GM12878 (cell line): ENCODE results near the gene GPRC5D. TPM values are rescaled to one million over a fixed set of nuclear protein-coding genes. Genes with fewer than 3 reads are reported as not detected.

Source experiments
- BACH1 ChIP-seq: fragments of 450-650 bp; IDR thresholded peaks from 2 replicates; pipeline ENCODE4 v1.6.1; 2017; ENCODE audit warnings: mild to moderate bottlenecking, borderline replicate concordance
- BMI1 ChIP-seq: fragments of 450-650 bp; IDR thresholded peaks from 2 replicates; pipeline ENCODE4 v1.6.1; 2016; ENCODE audit warnings: mild to moderate bottlenecking, moderate library complexity, borderline replicate concordance
- ESRRA ChIP-seq: IDR thresholded peaks from 2 replicates; pipeline ENCODE4 v1.6.1; 2012; ENCODE audit warnings: mild to moderate bottlenecking, low read length, improper control_type of control experiment
- KLF5 ChIP-seq: fragments of 450-650 bp; IDR thresholded peaks from 2 replicates; pipeline ENCODE4 v1.6.1; 2014; ENCODE audit warnings: mild to moderate bottlenecking; ENCODE audit not compliant: partially characterized antibody
- NFIC ChIP-seq: IDR thresholded peaks from 2 replicates; pipeline ENCODE4 v1.6.1; 2012; ENCODE audit warnings: low read depth, mild to moderate bottlenecking, inconsistent platforms, low read length, moderate library complexity
- NFYB ChIP-seq: IDR thresholded peaks from 2 replicates; pipeline ENCODE4 v1.6.1; 2011; ENCODE audit warnings: low read depth, mild to moderate bottlenecking, low read length, improper control_type of control experiment, moderate library complexity; ENCODE audit not compliant: insufficient read depth
- POLR2AphosphoS2 ChIP-seq: IDR thresholded peaks from 2 replicates; pipeline ENCODE4 v1.6.1; 2011; ENCODE audit warnings: low read depth, mild to moderate bottlenecking, low read length, improper control_type of control experiment, moderate library complexity
- ZNF207 ChIP-seq: fragments of 450-650 bp; IDR thresholded peaks from 2 replicates; pipeline ENCODE4 v1.6.1; 2014; ENCODE audit warnings: antibody characterized with exemption, mild to moderate bottlenecking, borderline replicate concordance
- polyA plus RNA-seq, 11 experiments: library from polyadenylated mRNA; depleted of rRNA in 4 of 11; unstranded in 6 of 11; stranded (reverse) in 5 of 11; fragments of >200 nt; fragmentation: Nextera tagmentation in 4 of 11; fragmentation: Illumina TruSeq in 1 of 11; extraction: Ambion mirVana in 4 of 11; extraction: Trizol in 1 of 11; gene quantifications; 1 replicate in 1 of 11; 2 replicates in 10 of 11; pipeline versions ENCODE4 v1.2.1 to v1.2.3, GENCODE V29; 2011 to 2016; ENCODE audit warnings: inconsistent platforms in 2 of 11, missing spikeins in 2 of 11, low read depth in 1 of 11
- total RNA-seq, 4 experiments: library from RNA; depleted of rRNA in 3 of 4; stranded (reverse); fragments of >200 nt in 3 of 4; fragmentation: Illumina TruSeq in 1 of 4; extraction: Trizol in 1 of 4; gene quantifications; 2 replicates each; pipeline versions ENCODE4 v1.2.1 to v1.2.3, GENCODE V29; 2013 to 2021
- TF ChIP-seq, protein P1 (sequence below): IDR thresholded peaks from 2 replicates; pipeline ENCODE4 v1.6.1; 2011; ENCODE audit warnings: borderline replicate concordance, low read depth, mild to moderate bottlenecking, moderate library complexity, mixed read lengths, low read length; ENCODE audit not compliant: insufficient read depth; ENCODE audit errors: extremely low read length
- TF ChIP-seq, protein P2 (sequence below): fragments of 450-650 bp; formaldehyde crosslinking; IDR thresholded peaks from 2 replicates; pipeline ENCODE4 v1.4.0; 2022; ENCODE audit warnings: mild to moderate bottlenecking, moderate library complexity

Gene GPRC5D
- total and polyA plus RNA-seq, 10 of the 15 experiments (the other 5 are each of a cell fraction or from before 2014, with no cell fraction given) = 0.18 to 0.90 (median 0.37) TPM; not detected in 3

DNA sequence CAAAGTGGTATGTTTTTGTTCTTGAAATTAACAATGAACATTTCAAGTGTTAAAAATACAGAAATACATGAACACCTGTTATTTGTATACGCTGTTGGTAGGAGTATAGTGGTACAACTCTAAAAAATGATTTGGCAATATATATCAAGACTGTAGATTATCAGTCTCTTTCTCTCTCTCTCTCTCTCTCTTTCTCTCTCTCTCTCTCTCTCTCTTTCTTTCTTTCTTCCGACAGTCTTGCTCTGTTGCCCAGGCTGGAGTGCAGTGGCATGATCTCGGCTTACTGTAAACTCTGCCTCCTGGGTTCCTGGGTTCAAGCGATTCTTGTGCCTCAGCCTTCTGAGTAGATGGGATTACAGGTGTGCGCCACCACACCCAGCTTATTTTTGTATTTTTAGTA, 35.5 kb upstream of the GPRC5D start (continued):
- no peak for TF ChIP-seq BACH1
- TF ChIP-seq NFIC = no peak
- no peak for TF ChIP-seq NFYB
- TF ChIP-seq, protein P1, sequence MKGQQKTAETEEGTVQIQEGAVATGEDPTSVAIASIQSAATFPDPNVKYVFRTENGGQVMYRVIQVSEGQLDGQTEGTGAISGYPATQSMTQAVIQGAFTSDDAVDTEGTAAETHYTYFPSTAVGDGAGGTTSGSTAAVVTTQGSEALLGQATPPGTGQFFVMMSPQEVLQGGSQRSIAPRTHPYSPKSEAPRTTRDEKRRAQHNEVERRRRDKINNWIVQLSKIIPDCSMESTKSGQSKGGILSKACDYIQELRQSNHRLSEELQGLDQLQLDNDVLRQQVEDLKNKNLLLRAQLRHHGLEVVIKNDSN = no peak
- no peak for TF ChIP-seq KLF5
- TF ChIP-seq ZNF207 = no peak
- TF ChIP-seq, protein P2, sequence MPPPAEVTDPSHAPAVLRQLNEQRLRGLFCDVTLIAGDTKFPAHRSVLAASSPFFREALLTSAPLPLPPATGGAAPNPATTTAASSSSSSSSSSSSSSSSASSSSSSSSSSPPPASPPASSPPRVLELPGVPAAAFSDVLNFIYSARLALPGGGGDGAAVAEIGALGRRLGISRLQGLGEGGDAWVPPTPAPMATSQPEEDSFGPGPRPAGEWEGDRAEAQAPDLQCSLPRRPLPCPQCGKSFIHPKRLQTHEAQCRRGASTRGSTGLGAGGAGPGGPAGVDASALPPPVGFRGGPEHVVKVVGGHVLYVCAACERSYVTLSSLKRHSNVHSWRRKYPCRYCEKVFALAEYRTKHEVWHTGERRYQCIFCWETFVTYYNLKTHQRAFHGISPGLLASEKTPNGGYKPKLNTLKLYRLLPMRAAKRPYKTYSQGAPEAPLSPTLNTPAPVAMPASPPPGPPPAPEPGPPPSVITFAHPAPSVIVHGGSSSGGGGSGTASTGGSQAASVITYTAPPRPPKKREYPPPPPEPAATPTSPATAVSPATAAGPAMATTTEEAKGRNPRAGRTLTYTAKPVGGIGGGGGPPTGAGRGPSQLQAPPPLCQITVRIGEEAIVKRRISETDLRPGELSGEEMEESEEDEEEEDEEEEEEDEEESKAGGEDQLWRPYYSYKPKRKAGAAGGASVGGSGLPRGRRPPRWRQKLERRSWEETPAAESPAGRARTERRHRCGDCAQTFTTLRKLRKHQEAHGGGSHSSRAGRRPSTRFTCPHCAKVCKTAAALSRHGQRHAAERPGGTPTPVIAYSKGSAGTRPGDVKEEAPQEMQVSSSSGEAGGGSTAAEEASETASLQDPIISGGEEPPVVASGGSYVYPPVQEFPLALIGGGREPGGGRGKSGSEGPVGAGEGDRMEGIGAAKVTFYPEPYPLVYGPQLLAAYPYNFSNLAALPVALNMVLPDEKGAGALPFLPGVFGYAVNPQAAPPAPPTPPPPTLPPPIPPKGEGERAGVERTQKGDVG (CRISPR knock-in tag) = no peak
- no peak for TF ChIP-seq POLR2AphosphoS2
- TF ChIP-seq ESRRA = no peak
- TF ChIP-seq BMI1 = no peak
